Suprapubic skin (tissue), 4 donors: ENCODE data around the gene CD84. TPM values are rescaled to one million over a fixed set of nuclear protein-coding genes. Genes with fewer than 3 reads are reported as not detected.
"Not testable (repeated sequence)": the region's sequence is repeated elsewhere in the genome, so short reads cannot be mapped to it uniquely, and the experiment has no call there.

Experiments
- DNase-seq, 2 donors: peaks; one replicate each; pipeline ENCODE4 v3.0.0-alpha.2; 2019; ENCODE audit warnings: low spot score in 2 of 2
- H3K27ac ChIP-seq: fragments of 200-600 bp; sonication (generic); one replicate; pipeline ENCODE4 v1.5.1; 2019
- H3K27me3 ChIP-seq: fragments of 200-600 bp; sonication (generic); one replicate; pipeline ENCODE4 v1.5.1; 2019
- H3K36me3 ChIP-seq: fragments of 200-600 bp; sonication (generic); one replicate; pipeline ENCODE4 v1.5.1; 2019
- H3K4me1 ChIP-seq: fragments of 200-600 bp; sonication (generic); one replicate; pipeline ENCODE4 v1.5.1; 2019
- H3K4me3 ChIP-seq: fragments of 200-600 bp; sonication (generic); one replicate; pipeline ENCODE4 v1.5.1; 2019; ENCODE audit warnings: mild to moderate bottlenecking
- H3K9me3 ChIP-seq: fragments of 200-600 bp; sonication (generic); one replicate; pipeline ENCODE4 v1.5.1; 2019
- EP300 ChIP-seq: sonication (generic); formaldehyde crosslinking; IDR thresholded peaks from one replicate; pipeline ENCODE4 v1.6.1; 2017; ENCODE audit warnings: antibody characterized with exemption
- POLR2A ChIP-seq, 2 donors: fragments of 450-650 bp; IDR thresholded peaks; one replicate each; pipeline ENCODE4 v1.6.1; 2017; ENCODE audit warnings: antibody characterized with exemption in 2 of 2, mild to moderate bottlenecking in 2 of 2, moderate library complexity in 2 of 2
- POLR2AphosphoS5 ChIP-seq, 3 donors: sonication (generic); formaldehyde crosslinking; IDR thresholded peaks; one replicate each; pipeline ENCODE4 v1.6.1; 2017; ENCODE audit warnings: antibody characterized with exemption in 3 of 3
- WGBS: methylation state at CpG from one replicate; pipeline ENCODE4 v1.1.5; 2018; 5-methylcytosine and 5-hydroxymethylcytosine counted together
- total RNA-seq, 4 donors: library from RNA; depleted of rRNA; stranded (reverse); fragments of >200 nt; gene quantifications; one replicate each; pipeline ENCODE4 v1.1.0, GENCODE V29; 2016
- TF ChIP-seq, protein P1 (sequence below), 2 donors: fragments of 200-600 bp in 1 of 2; fragments of 450-650 bp in 1 of 2; sonication (generic) in 1 of 2; IDR thresholded peaks; one replicate each; pipeline ENCODE4 v1.5.1; 2016 to 2019; ENCODE audit warnings: antibody characterized with exemption in 2 of 2, mild to moderate bottlenecking in 1 of 2, moderate library complexity in 1 of 2

CD84 gene
- total RNA-seq, 4 donors from 2014 or later, result 1.2 to 9.0 (median 2.3) TPM

GRCh38 chr1:160588468-160588867 lies 9.2 kb upstream of the CD84 start:
- TF ChIP-seq EP300 (no peak), POLR2AphosphoS5 (IDR thresholded peaks at IDR 0.05) (no peak), POLR2A (IDR thresholded peaks at IDR 0.05) (no peak)
- TF ChIP-seq, protein P1, sequence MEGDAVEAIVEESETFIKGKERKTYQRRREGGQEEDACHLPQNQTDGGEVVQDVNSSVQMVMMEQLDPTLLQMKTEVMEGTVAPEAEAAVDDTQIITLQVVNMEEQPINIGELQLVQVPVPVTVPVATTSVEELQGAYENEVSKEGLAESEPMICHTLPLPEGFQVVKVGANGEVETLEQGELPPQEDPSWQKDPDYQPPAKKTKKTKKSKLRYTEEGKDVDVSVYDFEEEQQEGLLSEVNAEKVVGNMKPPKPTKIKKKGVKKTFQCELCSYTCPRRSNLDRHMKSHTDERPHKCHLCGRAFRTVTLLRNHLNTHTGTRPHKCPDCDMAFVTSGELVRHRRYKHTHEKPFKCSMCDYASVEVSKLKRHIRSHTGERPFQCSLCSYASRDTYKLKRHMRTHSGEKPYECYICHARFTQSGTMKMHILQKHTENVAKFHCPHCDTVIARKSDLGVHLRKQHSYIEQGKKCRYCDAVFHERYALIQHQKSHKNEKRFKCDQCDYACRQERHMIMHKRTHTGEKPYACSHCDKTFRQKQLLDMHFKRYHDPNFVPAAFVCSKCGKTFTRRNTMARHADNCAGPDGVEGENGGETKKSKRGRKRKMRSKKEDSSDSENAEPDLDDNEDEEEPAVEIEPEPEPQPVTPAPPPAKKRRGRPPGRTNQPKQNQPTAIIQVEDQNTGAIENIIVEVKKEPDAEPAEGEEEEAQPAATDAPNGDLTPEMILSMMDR (IDR thresholded peaks at IDR 0.05), result no peak
- no peak for DNase-seq
- H3K9me3 ChIP-seq, result no peaks in the 10 kb centered on the region
- no peak overlapping the region for H3K27ac ChIP-seq
- no peaks in the 10 kb centered on the region for H3K27me3 ChIP-seq
- 81% methylated on average over 6 of the region's 6 CpGs for WGBS
- H3K36me3 ChIP-seq, result no peaks in the 10 kb centered on the region
- no peaks in the 10 kb centered on the region for H3K4me1 ChIP-seq
- H3K4me3 ChIP-seq, result no peak overlapping the region

DNA sequence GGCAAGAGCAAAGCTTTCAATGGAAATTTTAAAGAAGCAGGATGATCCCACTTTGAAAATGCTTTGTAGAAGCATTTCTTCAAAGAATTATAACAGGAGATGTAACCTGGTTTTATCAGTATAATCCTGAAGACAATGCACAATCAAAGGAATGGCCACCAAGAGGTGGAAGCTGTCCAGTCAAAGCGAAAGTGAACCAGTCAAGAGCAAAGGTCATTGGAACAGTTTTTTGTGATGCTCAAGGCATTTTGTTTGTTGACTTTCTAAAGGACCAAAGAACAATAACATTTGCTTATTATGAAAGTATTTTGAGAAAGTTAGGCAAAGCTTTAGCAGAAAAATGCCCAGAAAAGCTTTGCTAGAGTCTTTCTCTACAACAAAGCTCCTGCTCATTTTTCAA lies 5.5 kb upstream of the CD84 start:
- no peaks in the 10 kb centered on the region for H3K36me3 ChIP-seq
- WGBS, result 78% methylated on average over 1 of the region's 1 CpG

GRCh38 chr1:160582976-160583375 lies 3.7 kb upstream of the CD84 start:
- not testable (repeated sequence) for H3K4me3 ChIP-seq, H3K36me3 ChIP-seq, H3K4me1 ChIP-seq, DNase-seq, H3K27me3 ChIP-seq, H3K27ac ChIP-seq, H3K9me3 ChIP-seq
- 99% methylated on average over 2 of the region's 2 CpGs for WGBS

More for the DNA sequence above, 5.5 kb upstream of the CD84 start:
- Histone ChIP-seq H3K9me3 (no peaks in the 10 kb centered on the region), H3K4me1 (no peaks in the 10 kb centered on the region), H3K27me3 (no peaks in the 10 kb centered on the region), H3K27ac (no peak overlapping the region), H3K4me3 (no peak overlapping the region)
- DNase-seq, result no peak
- no peak for TF ChIP-seq EP300
- no peak for TF ChIP-seq POLR2AphosphoS5 (IDR thresholded peaks at IDR 0.05)
- no peak for TF ChIP-seq POLR2A (IDR thresholded peaks at IDR 0.05)
- TF ChIP-seq, protein P1 (IDR thresholded peaks at IDR 0.05), result no peak

GRCh38 chr1:160581961-160582360 lies 2.7 kb upstream of the CD84 start:
- WGBS, result 79% methylated on average over 2 of the region's 2 CpGs
- Histone ChIP-seq H3K9me3 (no peaks in the 10 kb centered on the region), H3K27ac (no peak overlapping the region), H3K36me3 (no peaks in the 10 kb centered on the region), H3K27me3 (no peaks in the 10 kb centered on the region), H3K4me3 (no peak overlapping the region), H3K4me1 (no peaks in the 10 kb centered on the region)
- TF ChIP-seq EP300, result no peak
- TF ChIP-seq, protein P1 (IDR thresholded peaks at IDR 0.05), result no peak
- TF ChIP-seq POLR2AphosphoS5 (IDR thresholded peaks at IDR 0.05), result no peak
- no peak for TF ChIP-seq POLR2A (IDR thresholded peaks at IDR 0.05)
- no peak for DNase-seq

DNA sequence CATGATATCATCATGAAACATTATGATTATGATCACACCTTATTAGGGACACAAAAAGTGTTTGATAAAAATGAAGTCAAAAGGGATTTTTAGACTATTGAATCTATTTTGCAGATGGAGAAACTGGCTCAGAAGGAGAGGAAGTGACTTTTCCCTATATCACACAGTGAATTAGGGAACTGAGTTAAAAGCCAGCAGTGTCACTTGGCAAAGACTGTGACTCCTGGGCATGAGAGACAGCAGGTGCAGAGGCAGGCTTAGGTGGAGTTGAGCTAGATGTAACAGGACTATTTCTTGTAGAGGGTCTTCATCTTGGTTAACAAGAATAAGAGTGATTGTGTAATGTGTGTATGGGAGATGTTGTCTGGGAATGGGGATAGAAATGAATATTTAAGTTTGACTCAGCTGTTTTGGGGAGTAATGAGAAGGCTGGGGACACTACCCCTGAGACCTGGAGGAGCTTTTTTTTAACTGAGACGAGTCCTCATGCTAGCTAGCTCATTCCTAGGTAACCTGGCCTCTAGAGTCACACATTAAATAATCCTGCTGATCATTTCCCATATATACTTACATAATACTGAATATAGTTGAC lies 1.0 kb upstream of the CD84 start:
- TF ChIP-seq, protein P1 (IDR thresholded peaks at IDR 0.05), result no peak
- no peak for TF ChIP-seq POLR2A (IDR thresholded peaks at IDR 0.05)
- TF ChIP-seq EP300, result no peak
- no peak for TF ChIP-seq POLR2AphosphoS5 (IDR thresholded peaks at IDR 0.05)
- Histone ChIP-seq H3K4me3 (no peak overlapping the region), H3K27me3 (no peaks in the 10 kb centered on the region), H3K9me3 (no peaks in the 10 kb centered on the region), H3K4me1 (no peaks in the 10 kb centered on the region), H3K36me3 (no peaks in the 10 kb centered on the region), H3K27ac (no peak overlapping the region)
- 67% methylated on average over 1 of the region's 1 CpG for WGBS
- no peak for DNase-seq
